Parathyroid adenoma (tissue), 2 donors: ENCODE measurements around the gene MRTO4.
A peak's percentile ranks its signal among the peaks of the same experiment; 100 is the strongest.

Source experiments
- H2AFZ ChIP-seq: fragments of 300-600 bp; sonication (generic); one replicate; pipeline ENCODE4 v1.7.0; 2017; ENCODE audit warnings: antibody characterized with exemption, mild to moderate bottlenecking
- H3K27ac ChIP-seq: fragments of 300-600 bp; sonication (generic); one replicate; pipeline ENCODE4 v1.7.0; 2017
- H3K27me3 ChIP-seq: fragments of 300-600 bp; sonication (generic); one replicate; pipeline ENCODE4 v1.7.0; 2017; ENCODE audit warnings: low read length; ENCODE audit not compliant: control insufficient read depth, insufficient read depth
- H3K36me3 ChIP-seq: fragments of 300-600 bp; sonication (generic); one replicate; pipeline ENCODE4 v1.7.0; 2017; ENCODE audit warnings: low read length; ENCODE audit not compliant: control insufficient read depth, insufficient read depth
- H3K4me1 ChIP-seq: fragments of 300-600 bp; sonication (generic); one replicate; pipeline ENCODE4 v1.7.0; 2017; ENCODE audit warnings: control low read depth
- H3K4me2 ChIP-seq: fragments of 300-600 bp; sonication (generic); one replicate; pipeline ENCODE4 v1.7.0; 2017; ENCODE audit warnings: low read length
- H3K4me3 ChIP-seq: fragments of 300-600 bp; sonication (generic); one replicate; pipeline ENCODE4 v1.7.0; 2017; ENCODE audit warnings: low read depth, low read length
- H3K79me2 ChIP-seq: fragments of 300-600 bp; sonication (generic); one replicate; pipeline ENCODE4 v1.7.0; 2017; ENCODE audit warnings: control low read depth
- H3K9ac ChIP-seq: fragments of 300-600 bp; sonication (generic); one replicate; pipeline ENCODE4 v1.7.0; 2017; ENCODE audit warnings: mild to moderate bottlenecking
- H3K9me3 ChIP-seq: fragments of 300-600 bp; sonication (generic); one replicate; pipeline ENCODE4 v1.7.0; 2017; ENCODE audit warnings: low read length; ENCODE audit not compliant: control insufficient read depth
- CTCF ChIP-seq: fragments of 300-600 bp; sonication (generic); IDR thresholded peaks from one replicate; pipeline ENCODE4 v1.7.0; 2017; ENCODE audit warnings: antibody characterized with exemption, mild to moderate bottlenecking
- donor health status: primary hyperparathyroidism.

Gene MRTO4

DNA sequence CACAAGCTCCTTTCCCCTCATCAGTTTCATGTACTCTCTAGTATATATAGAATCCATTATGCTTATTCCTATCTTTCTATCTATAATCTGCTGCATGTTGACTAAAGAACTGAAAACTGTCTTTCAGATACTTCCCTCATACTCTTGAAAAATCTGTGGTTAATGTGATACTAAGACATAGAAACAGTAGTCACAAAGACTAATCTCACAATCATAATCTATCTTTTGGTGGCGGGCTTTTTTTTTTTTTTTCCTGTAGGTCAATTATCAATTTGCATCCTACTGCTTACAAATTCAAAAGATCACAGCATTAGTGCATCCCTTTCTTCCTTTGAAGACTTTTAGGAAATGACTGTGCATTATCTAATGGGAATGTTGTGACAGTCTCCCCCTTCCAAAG is 46.2 kb upstream of the MRTO4 start:
- H3K79me2 ChIP-seq = peaks cover 25% of the 10 kb centered on the region
- no peak overlapping the region for H3K27ac ChIP-seq
- H3K4me1 ChIP-seq = peaks cover 3% of the 10 kb centered on the region

DNA sequence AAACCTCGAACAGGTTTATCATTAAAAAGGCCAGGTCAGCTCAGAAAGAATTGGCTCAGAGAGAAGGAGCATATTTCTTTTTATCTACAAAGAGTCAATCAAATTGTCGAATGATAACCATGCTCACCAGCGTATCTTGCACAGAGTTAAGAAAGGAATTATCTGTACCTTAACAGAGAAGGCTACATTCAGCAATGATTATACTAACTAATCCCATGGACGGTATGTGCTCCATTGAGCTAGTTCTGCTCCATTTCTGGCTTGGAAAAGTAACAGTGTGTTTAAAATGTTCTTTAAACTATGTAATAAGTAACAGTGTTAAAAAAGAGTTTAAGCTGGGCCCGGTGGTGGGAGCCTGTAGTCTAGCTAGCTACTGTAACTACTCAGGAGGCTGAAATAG is 45.8 kb upstream of the MRTO4 start:
- no peaks in the 10 kb centered on the region for H3K36me3 ChIP-seq
- H3K27ac ChIP-seq = no peak overlapping the region
- TF ChIP-seq CTCF = no peak
- H3K4me3 ChIP-seq = no peak overlapping the region
- H3K79me2 ChIP-seq = peaks cover 25% of the 10 kb centered on the region
- H3K4me2 ChIP-seq = no peak overlapping the region
- no peak overlapping the region for H3K9ac ChIP-seq
- H3K27me3 ChIP-seq = no peaks in the 10 kb centered on the region
- no peak overlapping the region for H2AFZ ChIP-seq
- no peaks in the 10 kb centered on the region for H3K9me3 ChIP-seq
- peaks cover 3% of the 10 kb centered on the region for H3K4me1 ChIP-seq

More for the DNA sequence above, 46.2 kb upstream of the MRTO4 start:
- no peaks in the 10 kb centered on the region for H3K9me3 ChIP-seq
- H3K4me2 ChIP-seq = no peak overlapping the region
- no peaks in the 10 kb centered on the region for H3K27me3 ChIP-seq
- H3K9ac ChIP-seq = no peak overlapping the region
- no peak overlapping the region for H2AFZ ChIP-seq
- no peaks in the 10 kb centered on the region for H3K36me3 ChIP-seq
- no peak for TF ChIP-seq CTCF
- no peak overlapping the region for H3K4me3 ChIP-seq

- no peaks in the 10 kb centered on the region for H3K36me3 ChIP-seq
- H3K27me3 ChIP-seq = no peaks in the 10 kb centered on the region
- no peak for TF ChIP-seq CTCF
- H3K4me2 ChIP-seq = no peak overlapping the region
- H3K4me1 ChIP-seq = peaks cover 9% of the 10 kb centered on the region
- peaks cover 25% of the 10 kb centered on the region for H3K79me2 ChIP-seq
- H3K9me3 ChIP-seq = no peaks in the 10 kb centered on the region
- H3K27ac ChIP-seq = no peak overlapping the region
- no peak overlapping the region for H3K9ac ChIP-seq
- H3K4me3 ChIP-seq = no peak overlapping the region
- no peak overlapping the region for H2AFZ ChIP-seq
These were observed 44.7 kb upstream of the MRTO4 start for GRCh38 chr1:19206947-19207346.

GRCh38 chr1:19208710-19209438 is 42.7 kb upstream of the MRTO4 start:
- peak overlapping the region; percentile 90 for H3K4me3 ChIP-seq
- no peaks in the 10 kb centered on the region for H3K36me3 ChIP-seq
- H3K27me3 ChIP-seq = no peaks in the 10 kb centered on the region
- H3K79me2 ChIP-seq = peaks cover 21% of the 10 kb centered on the region
- peak overlapping the region; percentile 68 for H3K4me2 ChIP-seq
- no peak overlapping the region for H3K9ac ChIP-seq
- TF ChIP-seq CTCF = no peak
- peaks cover 9% of the 10 kb centered on the region for H3K4me1 ChIP-seq
- peak overlapping the region; percentile 81 for H3K27ac ChIP-seq
- H3K9me3 ChIP-seq = no peaks in the 10 kb centered on the region
- H2AFZ ChIP-seq = no peak overlapping the region

- Histone ChIP-seq H3K79me2 (peaks cover 21% of the 10 kb centered on the region), H3K4me2 (peak overlapping the region; percentile 68), H3K27ac (peak overlapping the region; percentile 81), H3K4me1 (peaks cover 9% of the 10 kb centered on the region), H3K9ac (peak overlapping the region; percentile 80), H2AFZ (peak overlapping the region; percentile 86), H3K36me3 (no peaks in the 10 kb centered on the region), H3K27me3 (no peaks in the 10 kb centered on the region), H3K4me3 (peak overlapping the region; percentile 90), H3K9me3 (no peaks in the 10 kb centered on the region)
- no peak for TF ChIP-seq CTCF
These were observed 42.1 kb upstream of the MRTO4 start for GRCh38 chr1:19209439-19209989.
